DND-41 (cell line): ENCODE results near the gene SPACA4.

Source experiments
- CTCF ChIP-seq: IDR thresholded peaks from 2 replicates; pipeline ENCODE4 v1.5.1; 2012; ENCODE audit warnings: borderline replicate concordance, low read length, moderate library complexity, mild to moderate bottlenecking; ENCODE audit not compliant: poor library complexity, severe bottlenecking; ENCODE audit errors: extremely low read depth
- EZH2 ChIP-seq: IDR thresholded peaks from 3 replicates; pipeline ENCODE4 v1.6.1; 2012; ENCODE audit warnings: borderline replicate concordance, low read depth, mild to moderate bottlenecking, moderate library complexity, low read length, inconsistent platforms; ENCODE audit not compliant: severe bottlenecking

GRCh38 chr19:48633148-48634035 lies 26.9 kb downstream of the SPACA4 start:
- TF ChIP-seq EZH2 (no peak), CTCF (no peak)
